H1 (cell line): ENCODE results near the gene NMNAT3. TPM values are rescaled to one million over a fixed set of nuclear protein-coding genes. Genes with fewer than 3 reads are reported as not detected.

Source experiments
- CTCF ChIA-PET: fragments of 300-600 bp; sonication (Branson Sonifier 250); formaldehyde crosslinking; loops from one replicate; lab custom pipeline; 2021; ENCODE audit not compliant: partially characterized antibody; lab: Charles Lee
- POLR2A ChIA-PET: fragments of 300-600 bp; sonication (Branson Sonifier 250); formaldehyde crosslinking; loops from one replicate; lab custom pipeline; 2021; ENCODE audit warnings: inconsistent platforms; ENCODE audit not compliant: partially characterized antibody; lab: Charles Lee
- DNase-seq, 2 experiments: peaks; one replicate each; pipeline versions ENCODE4 v3.0.0 to v3.0.0-alpha.2; 2010 to 2022; ENCODE audit warnings: low spot score in 2 of 2, low read depth in 1 of 2, mixed read lengths in 1 of 2
- FAIRE-seq: peaks from 2 replicates; lab custom pipeline; 2011; peaks lifted over from hg19 to GRCh38; lab: Jason Lieb, UNC
- H2AFZ ChIP-seq: 2 replicates; pipeline ENCODE4 v1.8.1; 2012; ENCODE audit warnings: low read length, inconsistent platforms
- H2AK5ac ChIP-seq: 2 replicates; pipeline ENCODE4 v1.6.1; 2013; ENCODE audit warnings: low read depth, low read length
- H2BK120ac ChIP-seq: replicated peaks from 2 replicates; pipeline ENCODE3; 2013; ENCODE audit warnings: low read depth, low read length, inconsistent platforms
- H2BK12ac ChIP-seq: 2 replicates; pipeline ENCODE4 v1.6.1; 2013; ENCODE audit warnings: low read depth, low read length
- H2BK15ac ChIP-seq: 2 replicates; pipeline ENCODE4 v1.6.1; 2013; ENCODE audit warnings: low read length
- H2BK20ac ChIP-seq: 2 replicates; pipeline ENCODE4 v1.6.1; 2013; ENCODE audit warnings: low read length
- H2BK5ac ChIP-seq: 2 replicates; pipeline ENCODE4 v1.6.1; 2013; ENCODE audit warnings: low read depth, low read length
- H3K14ac ChIP-seq: 2 replicates; pipeline ENCODE4 v1.6.1; 2013; ENCODE audit warnings: inconsistent platforms; ENCODE audit not compliant: insufficient read length
- H3K18ac ChIP-seq: 2 replicates; pipeline ENCODE4 v1.6.1; 2013; ENCODE audit warnings: low read length; ENCODE audit errors: extremely low read depth
- H3K23ac ChIP-seq: 2 replicates; pipeline ENCODE4 v1.6.1; 2013; ENCODE audit warnings: inconsistent platforms; ENCODE audit not compliant: insufficient read length
- H3K23me2 ChIP-seq: 2 replicates; pipeline ENCODE4 v1.6.1; 2013; ENCODE audit warnings: low read depth, low read length
- H3K27ac ChIP-seq: 2 replicates; pipeline ENCODE4 v1.6.1; 2011; ENCODE audit warnings: low read depth, low read length, inconsistent platforms
- H3K27me3 ChIP-seq, 4 experiments: replicated peaks in 1 of 4; 1 replicate in 1 of 4; 2 replicates in 3 of 4; pipeline versions ENCODE4 v1.6.1 to v1.8.1; 2011 to 2013; ENCODE audit warnings: low read length in 3 of 4, mild to moderate bottlenecking in 3 of 4, inconsistent platforms in 2 of 4, mixed read lengths in 2 of 4, moderate library complexity in 1 of 4; ENCODE audit not compliant: control insufficient read depth in 3 of 4, insufficient read depth in 3 of 4; ENCODE audit errors: extremely low read depth in 1 of 4
- H3K36me3 ChIP-seq, 4 experiments: 2 replicates each; pipeline versions ENCODE4 v1.6.1 to v1.8.1; 2011 to 2013; ENCODE audit warnings: mild to moderate bottlenecking in 4 of 4, low read length in 3 of 4, moderate library complexity in 2 of 4, control low read depth in 1 of 4, inconsistent platforms in 1 of 4; ENCODE audit not compliant: insufficient read depth in 4 of 4, control insufficient read depth in 2 of 4
- H3K4ac ChIP-seq: replicated peaks from 2 replicates; pipeline ENCODE3; 2013; ENCODE audit warnings: low read length, low read depth, mixed read lengths, inconsistent platforms; ENCODE audit not compliant: insufficient read length
- H3K4me1 ChIP-seq, 4 experiments: replicated peaks in 1 of 4; 1 replicate in 1 of 4; 2 replicates in 3 of 4; pipeline versions ENCODE4 v1.6.1 to v1.8.1; 2011 to 2013; ENCODE audit warnings: low read length in 3 of 4, inconsistent platforms in 2 of 4, mixed read lengths in 1 of 4; ENCODE audit not compliant: insufficient read depth in 4 of 4, control insufficient read depth in 3 of 4
- H3K4me2 ChIP-seq, 2 experiments: 2 replicates each; pipeline versions ENCODE4 v1.6.1 to v1.8.1; 2011 to 2013; ENCODE audit warnings: low read depth in 2 of 2, low read length in 2 of 2, control low read depth in 1 of 2, inconsistent platforms in 1 of 2, mild to moderate bottlenecking in 1 of 2; ENCODE audit not compliant: insufficient read depth in 1 of 2
- H3K4me3 ChIP-seq, 4 experiments: fragments of 200-600, 300-600 bp in 1 of 4; sonication (generic), shearing (Covaris generic), sonication (Bioruptor Twin) in 1 of 4; 2 replicates each; pipeline versions ENCODE4 v1.5.1 to v1.8.1; 2011 to 2016; ENCODE audit warnings: low read length in 4 of 4, low read depth in 3 of 4, control low read depth in 2 of 4, inconsistent platforms in 2 of 4, mild to moderate bottlenecking in 2 of 4, mixed read lengths in 1 of 4, moderate library complexity in 1 of 4; ENCODE audit not compliant: insufficient read depth in 2 of 4; ENCODE audit errors: extremely low read depth in 1 of 4
- H3K56ac ChIP-seq: replicated peaks from 2 replicates; pipeline ENCODE3; 2013; ENCODE audit warnings: low read depth, mild to moderate bottlenecking, mixed read lengths, low read length, inconsistent platforms; ENCODE audit not compliant: insufficient read length
- H3K79me1 ChIP-seq: 2 replicates; pipeline ENCODE4 v1.6.1; 2013; ENCODE audit warnings: low read depth, low read length, control low read depth
- H3K79me2 ChIP-seq, 2 experiments: 2 replicates each; pipeline versions ENCODE4 v1.6.1 to v1.8.1; 2012 to 2013; ENCODE audit warnings: low read length in 2 of 2, mild to moderate bottlenecking in 2 of 2, inconsistent platforms in 1 of 2; ENCODE audit not compliant: insufficient read depth in 2 of 2, control insufficient read depth in 1 of 2
- H3K9ac ChIP-seq, 4 experiments: replicated peaks in 1 of 4; 1 replicate in 1 of 4; 2 replicates in 3 of 4; pipeline versions ENCODE4 v1.6.1 to v1.8.1; 2011 to 2013; ENCODE audit warnings: low read depth in 3 of 4, low read length in 3 of 4, control low read depth in 2 of 4, mild to moderate bottlenecking in 2 of 4, moderate library complexity in 2 of 4, inconsistent platforms in 1 of 4; ENCODE audit errors: extremely low read depth in 1 of 4
- H3K9me3 ChIP-seq, 2 experiments: 2 replicates each; pipeline versions ENCODE4 v1.6.1 to v1.8.1; 2012 to 2013; ENCODE audit warnings: mild to moderate bottlenecking in 2 of 2, moderate library complexity in 2 of 2, control low read depth in 1 of 2, inconsistent platforms in 1 of 2, low read depth in 1 of 2, low read length in 1 of 2, mixed read lengths in 1 of 2; ENCODE audit not compliant: insufficient read depth in 2 of 2
- H4K20me1 ChIP-seq, 2 experiments: replicated peaks in 1 of 2; 2 replicates each; pipeline versions ENCODE3 to v1.8.1; 2011 to 2013; ENCODE audit warnings: inconsistent platforms in 2 of 2, low read length in 2 of 2, mild to moderate bottlenecking in 1 of 2; ENCODE audit not compliant: insufficient read depth in 2 of 2, control insufficient read depth in 1 of 2
- H4K5ac ChIP-seq: 2 replicates; pipeline ENCODE4 v1.6.1; 2013; ENCODE audit warnings: low read length, low read depth, mixed read lengths, inconsistent platforms; ENCODE audit not compliant: insufficient read length
- H4K8ac ChIP-seq: 2 replicates; pipeline ENCODE4 v1.8.0; 2013; ENCODE audit warnings: mild to moderate bottlenecking, moderate library complexity, low read length, inconsistent platforms; ENCODE audit not compliant: insufficient read depth; ENCODE audit errors: extremely low read depth
- H4K91ac ChIP-seq: replicated peaks from 2 replicates; pipeline ENCODE3; 2013; ENCODE audit warnings: low read length, mixed read lengths, inconsistent platforms; ENCODE audit not compliant: insufficient read length
- GABPA ChIP-seq: IDR thresholded peaks from 2 replicates; pipeline ENCODE4 v1.6.1; 2011; ENCODE audit warnings: mild to moderate bottlenecking, low read length, moderate library complexity, borderline replicate concordance; ENCODE audit not compliant: insufficient read depth
- HDAC2 ChIP-seq, 2 experiments: fragments of 300-600 bp in 1 of 2; sonication (generic) in 1 of 2; IDR thresholded peaks; 2 replicates each; pipeline ENCODE4 v1.6.1; 2011 to 2012; ENCODE audit warnings: low read depth in 2 of 2, low read length in 2 of 2, mild to moderate bottlenecking in 2 of 2, moderate library complexity in 2 of 2, borderline replicate concordance in 1 of 2, inconsistent platforms in 1 of 2
- HDAC6 ChIP-seq: IDR thresholded peaks from one replicate; pipeline ENCODE4 v1.7.1; 2012; ENCODE audit warnings: low read depth, mild to moderate bottlenecking, inconsistent platforms, low read length, moderate library complexity
- PHF8 ChIP-seq: fragments of 200-600 bp; sonication (generic); conservative IDR thresholded peaks from 2 replicates; pipeline ENCODE4 v1.7.1; 2012; ENCODE audit warnings: low read depth, mild to moderate bottlenecking, inconsistent platforms, low read length, moderate library complexity
- POLR2A ChIP-seq, 2 experiments: IDR thresholded peaks; 1 replicate in 1 of 2; 2 replicates in 1 of 2; pipeline ENCODE4 v1.6.1; 2011; ENCODE audit warnings: low read depth in 2 of 2, low read length in 2 of 2, mild to moderate bottlenecking in 2 of 2; ENCODE audit errors: control extremely low read depth in 1 of 2
- POLR2AphosphoS5 ChIP-seq: IDR thresholded peaks from 2 replicates; pipeline ENCODE4 v1.6.1; 2011; ENCODE audit warnings: low read depth, low read length
- TAF7 ChIP-seq: optimal IDR thresholded peaks from 2 replicates; pipeline ENCODE3; 2011; ENCODE audit warnings: low read depth, mild to moderate bottlenecking, inconsistent platforms, low read length, moderate library complexity, borderline replicate concordance
- TCF12 ChIP-seq: IDR thresholded peaks from 2 replicates; pipeline ENCODE4 v1.6.1; 2011; ENCODE audit warnings: low read depth, mild to moderate bottlenecking, low read length
- TEAD4 ChIP-seq: IDR thresholded peaks from 2 replicates; pipeline ENCODE4 v1.6.1; 2012; ENCODE audit warnings: low read depth, low read length, inconsistent platforms, mixed read lengths
- WGBS, 2 experiments: shearing (Covaris generic) in 1 of 2; methylation state at CpG; one replicate each; pipeline versions ENCODE4 v1.1.6 to v1.1.7; 2013 to 2015; ENCODE audit warnings: low lambda C conversion rate in 2 of 2, mixed read lengths in 2 of 2, inconsistent platforms in 1 of 2, low coverage in 1 of 2, missing lambda C conversion rate in 1 of 2; ENCODE audit not compliant: insufficient replicate concordance in 2 of 2, insufficient coverage in 1 of 2, insufficient read length in 1 of 2; ENCODE audit errors: extremely low coverage in 1 of 2, missing lambda C conversion rate in 1 of 2; 5-methylcytosine and 5-hydroxymethylcytosine counted together
- polyA plus RNA-seq, 7 experiments: library from polyadenylated mRNA; depleted of rRNA in 3 of 7; stranded (reverse) in 5 of 7; unstranded in 2 of 7; fragments of >200 nt in 5 of 7; fragments of 200-250 nt in 2 of 7; gene quantifications; 1 replicate in 5 of 7; 2 replicates in 1 of 7; 4 replicates in 1 of 7; pipeline versions ENCODE4 v1.2.1 to v1.2.3, GENCODE V29; 2011 to 2013; ENCODE audit warnings: missing spikeins in 2 of 7, mixed read lengths in 2 of 7
- total RNA-seq: library from RNA; stranded (reverse); fragmentation: NEBNext Ultra II Directional; extraction: Animal tissue kit (Norgen Biotek cat#: 25700); gene quantifications from 2 replicates; pipeline ENCODE4 v1.2.1, GENCODE V29; 2021
- TF ChIP-seq, protein P1 (sequence below), 3 experiments: IDR thresholded peaks; 1 replicate in 2 of 3; 2 replicates in 1 of 3; pipeline versions ENCODE4 v1.5.1 to v1.6.1; 2011; ENCODE audit warnings: low read length in 3 of 3, mild to moderate bottlenecking in 3 of 3, inconsistent platforms in 2 of 3, low read depth in 1 of 3, moderate library complexity in 1 of 3; ENCODE audit not compliant: insufficient read depth in 1 of 3; ENCODE audit errors: control extremely low read depth in 1 of 3

The NMNAT3 gene
- total and polyA plus RNA-seq, 2 of the 8 experiments (the other 6 are each of a cell fraction or from before 2014, with no cell fraction given): 4.2 to 4.3 TPM

DNA sequence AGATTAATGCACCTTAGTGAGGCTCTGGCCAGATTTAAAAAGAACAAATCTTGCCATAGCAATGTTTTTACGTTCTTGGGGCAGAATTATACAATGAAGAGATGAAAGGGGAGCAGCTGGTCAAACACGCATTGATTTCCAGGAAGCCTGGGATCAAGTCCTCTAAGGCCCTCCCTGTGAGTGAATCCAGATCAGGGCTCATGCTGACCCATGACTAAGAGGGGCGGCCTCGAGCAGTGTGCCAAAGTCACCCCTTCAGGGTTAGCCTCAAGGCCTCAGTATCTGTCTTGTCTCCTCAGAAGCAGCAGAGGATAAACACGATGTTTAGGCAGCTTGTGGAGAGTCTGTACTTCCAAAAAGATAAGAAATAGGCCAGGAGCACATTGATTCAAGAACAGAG lies 129.0 kb downstream of the NMNAT3 start:
- Histone ChIP-seq H3K23ac (no peak overlapping the region), H4K5ac (no peak overlapping the region), H3K4me1 (no peaks in the 10 kb centered on the region), H2BK5ac (no peak overlapping the region), H3K9me3 (no peaks in the 10 kb centered on the region), H2BK15ac (no peak overlapping the region), H2AFZ (no peak overlapping the region), H3K18ac (no peak overlapping the region), H3K27ac (no peak overlapping the region), H4K8ac (no peak overlapping the region), H3K9ac (no peak overlapping the region), H3K27me3 (no peaks in the 10 kb centered on the region; a peak in 1 of 7 replicates), H3K23me2 (no peaks in the 10 kb centered on the region), H4K91ac (no peak overlapping the region), H2AK5ac (no peak overlapping the region), H2BK12ac (no peak overlapping the region), H4K20me1 (no peaks in the 10 kb centered on the region), H3K79me1 (no peaks in the 10 kb centered on the region), H2BK120ac (no peak overlapping the region), H3K4ac (no peak overlapping the region), H3K14ac (no peak overlapping the region), H3K4me3 (no peak overlapping the region), H3K4me2 (no peak overlapping the region), H3K36me3 (no peaks in the 10 kb centered on the region), H2BK20ac (no peak overlapping the region), H3K79me2 (no peaks in the 10 kb centered on the region), H3K56ac (no peak overlapping the region)
- no peak for DNase-seq
- WGBS, 2 experiments: 88% methylated on average over 5 of the region's 5 CpGs; no CpG with 5 or more reads in 1 of the 2 experiments
- no peak for FAIRE-seq
- ChIA-PET POLR2A (interaction anchor here (1.8 kb wide), 1 partner anchor 8 kb away, joined by 4 read pairs; no protein-coding TSS in a partner anchor), CTCF (interaction anchor here (1.1 to 2.2 kb wide), 4 partner anchors 13 to 388 kb away, joined by 3 to 9 read pairs (median 3); no protein-coding TSS in a partner anchor)
- TF ChIP-seq GABPA (no peak), TCF12 (no peak), PHF8 (no peak), POLR2A (IDR thresholded peaks at IDR 0.05; ENCODE audit: control extremely low read depth in 1 of 2, low read depth in 2 of 2, low read length in 2 of 2) (no peak), POLR2AphosphoS5 (no peak), TEAD4 (no peak), HDAC6 (no peak), TAF7 (no peak), HDAC2 (IDR thresholded peaks at IDR 0.05; ENCODE audit: borderline replicate concordance in 1 of 2, low read depth in 2 of 2, low read length in 2 of 2) (no peak)
- TF ChIP-seq, protein P1, sequence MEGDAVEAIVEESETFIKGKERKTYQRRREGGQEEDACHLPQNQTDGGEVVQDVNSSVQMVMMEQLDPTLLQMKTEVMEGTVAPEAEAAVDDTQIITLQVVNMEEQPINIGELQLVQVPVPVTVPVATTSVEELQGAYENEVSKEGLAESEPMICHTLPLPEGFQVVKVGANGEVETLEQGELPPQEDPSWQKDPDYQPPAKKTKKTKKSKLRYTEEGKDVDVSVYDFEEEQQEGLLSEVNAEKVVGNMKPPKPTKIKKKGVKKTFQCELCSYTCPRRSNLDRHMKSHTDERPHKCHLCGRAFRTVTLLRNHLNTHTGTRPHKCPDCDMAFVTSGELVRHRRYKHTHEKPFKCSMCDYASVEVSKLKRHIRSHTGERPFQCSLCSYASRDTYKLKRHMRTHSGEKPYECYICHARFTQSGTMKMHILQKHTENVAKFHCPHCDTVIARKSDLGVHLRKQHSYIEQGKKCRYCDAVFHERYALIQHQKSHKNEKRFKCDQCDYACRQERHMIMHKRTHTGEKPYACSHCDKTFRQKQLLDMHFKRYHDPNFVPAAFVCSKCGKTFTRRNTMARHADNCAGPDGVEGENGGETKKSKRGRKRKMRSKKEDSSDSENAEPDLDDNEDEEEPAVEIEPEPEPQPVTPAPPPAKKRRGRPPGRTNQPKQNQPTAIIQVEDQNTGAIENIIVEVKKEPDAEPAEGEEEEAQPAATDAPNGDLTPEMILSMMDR (IDR thresholded peaks at IDR 0.05; ENCODE audit: control extremely low read depth in 1 of 3, insufficient read depth in 1 of 3, low read depth in 1 of 3, low read length in 3 of 3): no peak
